Activated CD4-positive, alpha-beta T cell treated with anti-CD3 and anti-CD28 coated beads, Interleukin-2, amount 10 ng/mL, durations not matched to agents 7 days and 5 days (primary cell): ENCODE measurements around the gene BOD1L2. TPM values are rescaled to one million over a fixed set of nuclear protein-coding genes. Genes with fewer than 3 reads are reported as not detected.

ENCODE experiments used
- CTCF ChIA-PET: fragments of 350-600 bp; sonication (Branson Sonifier 250); formaldehyde crosslinking; loops from one replicate; lab custom pipeline; 2021; ENCODE audit warnings: antibody characterized with exemption; lab: Charles Lee
- POLR2A ChIA-PET: fragments of 350-600 bp; sonication (Branson Sonifier 250); formaldehyde crosslinking; loops from one replicate; lab custom pipeline; 2021; ENCODE audit warnings: antibody characterized with exemption; lab: Charles Lee
- DNase-seq: peaks from one replicate; pipeline ENCODE4 v3.0.0-alpha.2; 2020
- H3K27ac Mint-ChIP-seq: one replicate; pipeline ENCODE4 v1.8.0; 2021; ENCODE audit warnings: mild to moderate bottlenecking, moderate library complexity, mixed read lengths
- H3K27me3 Mint-ChIP-seq: one replicate; pipeline ENCODE4 v1.8.0; 2021; ENCODE audit warnings: mixed read lengths
- H3K36me3 Mint-ChIP-seq: one replicate; pipeline ENCODE4 v1.8.0; 2021; ENCODE audit warnings: low read depth, mixed read lengths
- H3K4me1 Mint-ChIP-seq: one replicate; pipeline ENCODE4 v1.8.0; 2021; ENCODE audit warnings: mixed read lengths
- H3K4me3 Mint-ChIP-seq: one replicate; pipeline ENCODE4 v1.8.0; 2021; ENCODE audit warnings: mild to moderate bottlenecking, moderate library complexity, mixed read lengths
- H3K9me3 Mint-ChIP-seq: one replicate; pipeline ENCODE4 v1.8.0; 2021; ENCODE audit warnings: mixed read lengths
- total RNA-seq, 2 experiments: library from RNA; stranded (reverse); gene quantifications; one replicate each; pipeline ENCODE4 v1.2.3, GENCODE V29; 2021

Gene BOD1L2
- total RNA-seq, 2 experiments from 2014 or later: not detected

- CTCF ChIA-PET: no interaction called here
- no peak overlapping the region for H3K4me3 Mint-ChIP-seq
- no peak for DNase-seq
- H3K27me3 Mint-ChIP-seq: peaks cover 2% of the 10 kb centered on the region
- H3K27ac Mint-ChIP-seq: no peak overlapping the region
- H3K36me3 Mint-ChIP-seq: no peaks in the 10 kb centered on the region
- no peaks in the 10 kb centered on the region for H3K4me1 Mint-ChIP-seq
- no peaks in the 10 kb centered on the region for H3K9me3 Mint-ChIP-seq
- POLR2A ChIA-PET: no interaction called here
These were observed 24.1 kb downstream of the BOD1L2 start for GRCh38 chr18:57171026-57171425.

- POLR2A ChIA-PET: no interaction called here
- no peaks in the 10 kb centered on the region for H3K36me3 Mint-ChIP-seq
- no peak overlapping the region for H3K4me3 Mint-ChIP-seq
- DNase-seq: no peak
- H3K27me3 Mint-ChIP-seq: no peaks in the 10 kb centered on the region
- CTCF ChIA-PET: no interaction called here
- no peaks in the 10 kb centered on the region for H3K9me3 Mint-ChIP-seq
- no peak overlapping the region for H3K27ac Mint-ChIP-seq
- no peaks in the 10 kb centered on the region for H3K4me1 Mint-ChIP-seq
These were observed 28.6 kb downstream of the BOD1L2 start for GRCh38 chr18:57175532-57175931.

GRCh38 chr18:57185434-57185833 lies 38.5 kb downstream of the BOD1L2 start:
- CTCF ChIA-PET: no interaction called here
- POLR2A ChIA-PET: no interaction called here
- Mint-ChIP-seq H3K27me3 (peaks cover 9% of the 10 kb centered on the region), H3K4me3 (no peak overlapping the region), H3K36me3 (no peaks in the 10 kb centered on the region), H3K9me3 (peaks cover 20% of the 10 kb centered on the region), H3K27ac (no peak overlapping the region), H3K4me1 (no peaks in the 10 kb centered on the region)
- DNase-seq: no peak

GRCh38 chr18:57188851-57189557 lies 42.1 kb downstream of the BOD1L2 start:
- H3K27me3 Mint-ChIP-seq: peaks cover 5% of the 10 kb centered on the region

GRCh38 chr18:57190026-57190425 lies 43.1 kb downstream of the BOD1L2 start:
- Mint-ChIP-seq H3K4me1 (no peaks in the 10 kb centered on the region), H3K27ac (no peak overlapping the region), H3K36me3 (no peaks in the 10 kb centered on the region), H3K27me3 (peaks cover 5% of the 10 kb centered on the region), H3K4me3 (no peak overlapping the region), H3K9me3 (peaks cover 10% of the 10 kb centered on the region)
- DNase-seq: no peak
- CTCF ChIA-PET: no interaction called here
- POLR2A ChIA-PET: no interaction called here

More at GRCh38 chr18:57188851-57189557, 42.1 kb downstream of the BOD1L2 start:
- DNase-seq: no peak
- no peak overlapping the region for H3K4me3 Mint-ChIP-seq
- no peaks in the 10 kb centered on the region for H3K36me3 Mint-ChIP-seq
- no peaks in the 10 kb centered on the region for H3K4me1 Mint-ChIP-seq
- ChIA-PET CTCF (interaction anchor here (0.6 kb wide), 1 partner anchor 1210 kb away, joined by 4 read pairs; no protein-coding TSS in a partner anchor), POLR2A (no interaction called here)
- peaks cover 15% of the 10 kb centered on the region for H3K9me3 Mint-ChIP-seq
- no peak overlapping the region for H3K27ac Mint-ChIP-seq

GRCh38 chr18:57194070-57194469 lies 47.2 kb downstream of the BOD1L2 start:
- DNase-seq: no peak
- Mint-ChIP-seq H3K9me3 (no peaks in the 10 kb centered on the region), H3K36me3 (no peaks in the 10 kb centered on the region), H3K4me3 (no peak overlapping the region), H3K27me3 (peaks cover 1% of the 10 kb centered on the region), H3K27ac (no peak overlapping the region), H3K4me1 (no peaks in the 10 kb centered on the region)
- CTCF ChIA-PET: no interaction called here
- POLR2A ChIA-PET: no interaction called here

GRCh38 chr18:57194622-57195021 lies 47.7 kb downstream of the BOD1L2 start:
- Mint-ChIP-seq H3K4me3 (no peak overlapping the region), H3K27me3 (peaks cover 1% of the 10 kb centered on the region), H3K36me3 (no peaks in the 10 kb centered on the region), H3K27ac (no peak overlapping the region), H3K9me3 (no peaks in the 10 kb centered on the region), H3K4me1 (no peaks in the 10 kb centered on the region)
- ChIA-PET POLR2A (no interaction called here), CTCF (no interaction called here)
- DNase-seq: no peak

- H3K9me3 Mint-ChIP-seq: no peaks in the 10 kb centered on the region
- no peak overlapping the region for H3K27ac Mint-ChIP-seq
- ChIA-PET POLR2A (no interaction called here), CTCF (no interaction called here)
- H3K27me3 Mint-ChIP-seq: no peaks in the 10 kb centered on the region
- no peak for DNase-seq
- no peaks in the 10 kb centered on the region for H3K36me3 Mint-ChIP-seq
- H3K4me3 Mint-ChIP-seq: no peak overlapping the region
- H3K4me1 Mint-ChIP-seq: no peaks in the 10 kb centered on the region
These were observed 48.5 kb downstream of the BOD1L2 start for GRCh38 chr18:57195341-57195740.

GRCh38 chr18:57197261-57197660 lies 50.4 kb downstream of the BOD1L2 start:
- ChIA-PET POLR2A (no interaction called here), CTCF (no interaction called here)
- no peaks in the 10 kb centered on the region for H3K36me3 Mint-ChIP-seq

GRCh38 chr18:57198073-57198472 lies 51.2 kb downstream of the BOD1L2 start:
- CTCF ChIA-PET: no interaction called here
- H3K9me3 Mint-ChIP-seq: no peaks in the 10 kb centered on the region
- H3K27ac Mint-ChIP-seq: no peak overlapping the region
- DNase-seq: no peak
- no peak overlapping the region for H3K4me3 Mint-ChIP-seq
- no peaks in the 10 kb centered on the region for H3K4me1 Mint-ChIP-seq
- POLR2A ChIA-PET: no interaction called here
- H3K36me3 Mint-ChIP-seq: no peaks in the 10 kb centered on the region
- H3K27me3 Mint-ChIP-seq: no peaks in the 10 kb centered on the region

More at GRCh38 chr18:57197261-57197660, 50.4 kb downstream of the BOD1L2 start:
- H3K27ac Mint-ChIP-seq: no peak overlapping the region
- no peaks in the 10 kb centered on the region for H3K4me1 Mint-ChIP-seq
- H3K9me3 Mint-ChIP-seq: no peaks in the 10 kb centered on the region
- H3K27me3 Mint-ChIP-seq: no peaks in the 10 kb centered on the region
- no peak for DNase-seq
- no peak overlapping the region for H3K4me3 Mint-ChIP-seq

Other genes with a start within 250 kb of the BOD1L2 start
- not detected for gene ST8SIA3, start 205.5 kb downstream of the BOD1L2 start, total RNA-seq